Stimulated activated CD8-positive, alpha-beta memory T cell treated with anti-CD3 and anti-CD28 coated beads, Interleukin-15, amount 100 ng/mL, for 24 hours (primary cell): ENCODE results near the gene KRTAP8-1.

Source experiments
- DNase-seq: peaks from one replicate; pipeline ENCODE4 v3.0.0-alpha.2; 2020; ENCODE audit warnings: low read depth

KRTAP8-1 gene

GRCh38 chr21:30813174-30813573 is at the start of gene KRTAP8-1:
Gene KRTAP8-1 (minus strand): TSS chr21:30813274. CDS start chr21:30813220, 54 bp downstream.
- DNase-seq = no peak

- no peak for DNase-seq
Measured at GRCh38 chr21:30847627-30848500, 34.8 kb upstream of the KRTAP8-1 start.

GRCh38 chr21:30842990-30843389 is 29.9 kb upstream of the KRTAP8-1 start:
- no peak for DNase-seq

- DNase-seq = no peak
Measured at GRCh38 chr21:30839304-30839703, 26.2 kb upstream of the KRTAP8-1 start.

DNA sequence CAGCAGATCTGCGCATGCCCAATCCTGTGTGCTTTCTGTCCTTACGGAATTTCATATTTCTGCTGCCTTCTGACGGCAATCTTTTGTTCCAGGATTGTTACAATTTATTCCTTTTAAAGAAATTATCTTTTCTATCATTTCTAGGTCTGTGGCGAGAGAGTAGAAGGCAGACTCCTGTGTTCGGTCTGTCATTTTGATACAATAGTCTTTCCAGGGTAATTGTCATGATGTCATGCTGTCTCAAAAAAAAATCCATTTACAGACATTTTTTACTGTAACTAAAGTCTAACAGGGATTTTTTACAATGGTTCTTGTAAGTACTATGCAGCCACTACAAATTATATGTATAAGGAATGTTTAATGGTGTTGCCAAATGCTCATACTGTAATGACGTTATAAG is 25.5 kb upstream of the KRTAP8-1 start:
- DNase-seq = no peak

- no peak for DNase-seq
Measured at GRCh38 chr21:30831194-30831765, 18.2 kb upstream of the KRTAP8-1 start.

DNA sequence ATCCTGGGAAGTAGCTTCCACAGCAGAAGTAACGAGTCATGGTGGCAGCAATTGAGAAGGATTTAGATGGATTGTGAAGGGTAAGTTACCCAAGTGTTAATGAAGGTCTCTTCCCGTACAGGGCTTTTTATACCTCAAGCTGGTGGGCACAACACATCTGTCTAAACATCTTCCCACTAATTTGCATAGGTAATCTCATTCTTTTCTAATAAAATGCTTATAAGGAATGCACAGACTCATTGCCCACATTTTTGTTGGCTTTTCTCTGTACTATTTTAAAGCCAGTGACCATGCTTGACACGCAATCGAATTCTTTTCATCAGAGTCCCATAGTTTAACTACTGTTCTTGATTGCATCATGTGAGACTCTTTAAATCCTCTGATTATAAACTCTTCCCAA is 16.6 kb upstream of the KRTAP8-1 start, which contains the start of gene KRTAP7-1:
Gene KRTAP7-1 (minus strand): TSS at position 101 of the 400 bp plus-strand sequence. CDS start 61 bp downstream, at position 40.
- DNase-seq = no peak

DNA sequence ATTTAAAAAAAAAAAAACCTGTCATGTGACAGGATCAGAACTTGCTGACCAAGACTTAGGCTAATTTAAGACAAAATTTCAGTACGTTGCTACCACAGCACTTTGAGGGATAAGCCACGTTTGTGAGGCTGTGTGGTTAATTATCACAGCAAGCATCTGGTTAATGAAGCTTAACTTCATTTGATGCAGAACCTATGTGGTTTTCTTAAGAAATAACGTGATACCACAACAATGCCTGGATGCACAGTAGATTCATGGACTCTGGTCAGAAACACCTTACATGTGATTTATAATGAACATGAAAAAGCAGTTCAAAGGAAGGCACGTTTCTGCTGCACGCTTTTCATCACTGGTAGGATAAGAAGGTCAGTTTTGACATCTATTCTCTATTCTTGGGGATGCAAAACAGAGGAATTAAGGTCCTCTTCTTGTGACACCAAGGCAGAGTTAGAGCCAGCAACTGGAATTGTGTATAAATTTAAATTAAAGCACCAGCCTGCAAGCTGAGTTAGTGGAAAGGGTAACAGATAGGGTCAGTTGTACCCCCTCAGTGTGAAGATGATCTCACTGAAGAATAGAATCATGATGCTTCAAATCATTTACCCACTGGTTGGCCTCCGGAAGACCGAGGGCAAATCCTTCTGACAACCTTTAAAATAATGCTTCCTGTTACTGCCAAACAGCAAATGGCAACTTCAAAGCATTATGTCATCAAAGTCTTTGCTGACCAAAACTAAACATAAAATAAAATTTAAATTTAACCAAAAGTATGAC is 6.0 kb upstream of the KRTAP8-1 start:
- DNase-seq = no peak

GRCh38 chr21:30800605-30801004 is 12.5 kb downstream of the KRTAP8-1 start:
- no peak for DNase-seq

GRCh38 chr21:30793581-30794314 is 19.3 kb downstream of the KRTAP8-1 start:
- DNase-seq = no peak

DNA sequence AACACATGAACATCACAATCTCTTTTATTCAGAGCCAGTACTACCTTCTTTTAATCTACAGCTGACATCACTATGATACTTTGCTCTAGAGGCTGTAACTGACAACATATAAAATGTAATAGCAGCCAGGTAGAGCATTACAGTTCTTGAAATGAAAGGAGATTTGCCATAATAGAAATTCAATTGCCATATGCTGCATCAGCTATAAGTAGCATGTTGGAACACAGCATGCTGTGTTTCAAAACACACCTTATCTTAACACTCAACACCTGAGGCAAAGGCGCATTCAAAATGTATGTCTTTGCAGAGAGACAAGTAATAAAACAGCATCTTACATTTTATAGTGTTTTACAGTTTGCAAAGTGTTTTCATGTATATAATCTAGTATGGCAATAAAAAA is 33.8 kb downstream of the KRTAP8-1 start:
- DNase-seq = no peak

- no peak for DNase-seq
Measured at GRCh38 chr21:30769724-30770431, 43.2 kb downstream of the KRTAP8-1 start.
